HG03342 (cell line): ENCODE data around the gene CHAMP1.
"Not testable (repeated sequence)": the region's sequence is repeated elsewhere in the genome, so short reads cannot be mapped to it uniquely, and the experiment has no call there.

Source experiments
- ATAC-seq: cut with Tn5 transposase; IDR thresholded peaks from one replicate; pipeline ENCODE4 v1.9.1; 2021; ENCODE audit warnings: mild to moderate bottlenecking, moderate library complexity; ENCODE audit not compliant: unreplicated experiment

The CHAMP1 gene

DNA sequence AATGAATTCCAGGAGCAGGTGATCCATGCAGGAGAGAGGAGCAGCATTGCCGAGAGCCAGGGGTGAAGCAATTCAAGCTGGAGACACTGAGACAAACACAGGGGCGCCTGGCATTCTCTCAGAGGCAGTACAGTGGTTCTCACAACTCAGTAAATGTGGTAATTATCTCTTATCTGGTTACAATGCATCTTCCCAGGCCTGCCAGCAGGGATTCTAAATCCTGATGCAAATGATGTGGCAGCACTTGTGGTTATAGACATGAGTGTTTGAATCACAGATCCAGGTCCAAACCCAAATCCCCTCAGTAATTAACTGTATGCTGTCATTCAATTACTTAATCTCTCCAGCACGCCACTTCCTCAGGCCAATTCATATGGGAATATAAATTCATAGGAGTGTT lies 19.6 kb downstream of the CHAMP1 start:
- ATAC-seq: not testable (repeated sequence)

DNA sequence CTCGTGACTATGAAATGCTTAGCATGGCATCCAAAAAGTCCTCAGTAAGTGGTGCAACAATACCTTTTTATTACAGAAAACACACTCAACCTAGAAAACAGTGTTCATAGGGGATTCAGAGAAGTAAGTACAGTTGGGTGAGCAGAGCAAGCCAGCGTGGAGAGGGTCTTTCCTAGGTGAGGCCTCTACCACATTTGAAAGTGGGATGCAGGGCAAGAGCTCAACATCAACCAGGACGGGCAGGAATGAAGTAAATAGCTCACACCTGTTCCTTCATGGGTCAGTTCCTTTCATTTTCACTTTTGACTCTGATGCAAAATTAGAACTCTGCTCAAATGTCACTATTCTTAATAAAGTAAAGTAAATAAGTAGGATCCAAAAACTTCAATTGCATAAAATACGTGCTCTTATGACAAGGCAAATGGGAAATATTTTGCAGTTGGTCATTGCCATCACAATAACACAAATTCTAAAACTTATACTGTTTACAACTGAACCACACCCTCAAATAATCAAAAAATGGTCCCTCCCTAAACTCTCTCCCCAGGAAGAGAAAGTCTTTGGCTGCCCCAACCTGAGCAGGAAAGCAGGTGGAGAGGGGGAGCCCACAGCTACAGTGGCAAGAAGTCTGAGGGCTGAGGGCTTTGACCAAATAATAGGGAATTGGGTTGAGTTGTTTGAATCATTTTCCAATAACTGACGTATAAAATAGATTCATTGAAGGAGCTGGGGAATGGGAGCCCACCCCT lies 20.2 kb downstream of the CHAMP1 start:
- ATAC-seq: no peak

DNA sequence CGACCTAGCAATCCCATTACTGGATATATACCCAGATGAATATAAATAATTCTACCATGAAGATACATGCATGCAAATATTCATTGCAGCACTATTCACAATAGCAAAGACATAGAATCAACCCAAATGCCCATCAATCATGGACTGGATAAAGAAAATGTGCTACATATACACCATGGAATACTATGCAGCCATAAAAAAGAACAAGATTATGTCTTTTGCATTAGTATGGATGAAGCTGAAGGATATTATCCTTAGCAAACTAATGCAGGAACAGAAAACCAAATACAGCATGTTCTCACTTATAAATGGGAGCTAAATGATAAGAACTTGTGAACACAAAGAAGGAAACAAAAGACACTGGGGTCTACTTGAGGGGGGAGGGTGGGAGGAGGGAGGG lies 22.2 kb downstream of the CHAMP1 start:
- ATAC-seq: not testable (repeated sequence)

DNA sequence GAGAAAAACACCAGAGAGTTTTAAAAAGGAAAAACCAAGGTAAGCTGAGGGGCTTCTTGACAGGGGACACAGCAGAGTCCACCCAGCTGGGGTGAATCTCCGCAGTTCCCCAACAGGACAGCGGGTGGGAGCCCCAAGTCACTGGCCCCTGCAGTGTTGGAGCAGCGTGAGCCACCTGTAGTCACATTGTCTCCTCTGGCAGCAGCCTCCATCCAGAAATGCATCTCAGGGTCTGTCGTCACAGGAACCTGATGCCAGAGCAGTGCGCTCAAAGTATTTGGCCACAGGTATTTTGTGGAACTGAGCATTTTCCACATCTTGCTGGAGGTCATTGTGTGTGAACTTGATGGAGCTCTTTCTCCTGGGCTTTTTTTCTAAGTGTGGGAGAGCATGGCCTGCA lies 24.7 kb downstream of the CHAMP1 start:
- ATAC-seq: no peak

DNA sequence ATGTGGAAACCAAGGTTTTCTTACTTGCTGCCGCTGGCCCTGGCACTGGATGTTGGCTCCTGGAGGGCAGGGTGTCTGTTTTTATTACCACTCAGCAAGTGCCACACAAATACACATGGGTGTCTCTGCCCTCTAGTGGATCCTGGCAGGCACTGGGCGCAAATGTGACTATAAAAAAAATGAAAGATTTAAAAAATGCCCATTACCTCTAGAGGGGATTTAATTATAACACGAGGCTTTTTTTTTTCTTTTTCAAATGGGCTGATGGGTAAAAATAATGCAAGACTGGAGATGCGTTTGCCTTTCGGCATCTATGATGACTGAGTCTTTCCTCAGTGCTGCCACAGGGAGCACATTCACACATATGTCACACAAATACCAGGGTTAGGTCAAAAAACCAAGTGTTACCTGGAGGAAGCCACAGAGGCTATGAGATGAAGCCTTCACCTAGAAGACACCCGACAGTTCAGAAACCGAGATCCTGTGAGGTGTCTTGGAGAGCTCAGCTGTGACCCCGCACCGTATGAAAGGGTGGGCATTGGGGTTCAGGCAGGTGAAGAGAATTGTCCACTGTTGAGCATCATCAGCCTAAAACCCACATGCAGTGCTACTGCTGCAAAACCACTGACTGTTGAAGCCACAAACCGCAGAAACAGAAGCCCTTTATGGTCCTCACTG lies 25.7 kb downstream of the CHAMP1 start:
- no peak for ATAC-seq

DNA sequence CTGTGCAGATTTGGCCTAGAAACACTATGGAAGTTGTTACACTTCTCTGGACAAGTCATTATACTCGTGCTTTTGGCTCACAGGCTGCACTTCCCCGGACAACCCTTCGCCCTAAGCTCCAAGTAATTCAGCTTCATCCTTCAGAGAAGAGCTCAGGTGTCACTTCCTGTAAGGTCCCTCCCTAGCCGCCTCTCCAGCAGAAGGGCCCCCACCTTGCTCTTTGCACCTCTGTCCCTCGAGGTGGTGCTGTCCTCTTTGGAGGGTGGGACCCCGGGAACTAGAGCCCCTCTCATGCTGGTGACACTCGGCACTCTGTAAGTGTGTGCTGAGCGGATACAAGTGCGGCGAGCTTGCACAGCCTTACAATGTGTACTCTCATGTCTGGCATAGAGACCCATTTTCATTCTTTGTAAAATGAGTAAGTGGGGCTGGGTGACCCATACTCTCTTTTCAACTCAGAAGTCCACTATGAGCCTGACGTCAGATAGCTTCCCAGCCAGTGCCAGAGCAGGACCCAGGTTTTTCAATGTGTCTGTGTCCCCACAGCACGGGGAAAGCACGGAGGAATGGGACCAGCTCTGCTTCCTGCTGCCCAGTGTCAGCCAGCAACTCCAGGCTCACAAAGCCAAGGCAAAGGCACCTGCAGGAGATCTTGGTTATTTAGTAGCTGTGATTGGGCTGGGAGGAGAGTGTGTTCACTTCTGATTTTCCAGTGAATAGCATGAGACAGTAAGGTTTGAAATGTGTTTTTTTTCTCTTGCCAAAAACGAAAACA lies 26.9 kb downstream of the CHAMP1 start:
- no peak for ATAC-seq

DNA sequence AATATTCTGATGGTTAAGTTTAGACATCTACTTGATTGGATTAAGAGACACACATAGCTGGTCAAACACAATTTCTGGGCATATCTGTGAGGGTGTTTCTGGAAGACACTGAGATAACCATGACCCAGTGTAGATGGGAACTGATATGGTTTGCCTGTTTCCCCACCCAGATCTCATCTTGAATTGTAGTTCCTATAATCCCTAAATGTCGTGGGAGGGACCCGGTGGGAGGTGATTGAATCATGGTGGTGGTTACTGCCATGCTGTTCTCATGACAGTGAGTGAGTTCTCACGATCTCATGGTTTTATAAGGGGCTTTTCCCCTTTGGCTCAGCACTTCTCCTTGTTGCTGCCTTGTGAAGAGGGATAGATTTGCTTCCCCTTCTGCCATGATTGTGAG lies 33.0 kb downstream of the CHAMP1 start:
- not testable (repeated sequence) for ATAC-seq

DNA sequence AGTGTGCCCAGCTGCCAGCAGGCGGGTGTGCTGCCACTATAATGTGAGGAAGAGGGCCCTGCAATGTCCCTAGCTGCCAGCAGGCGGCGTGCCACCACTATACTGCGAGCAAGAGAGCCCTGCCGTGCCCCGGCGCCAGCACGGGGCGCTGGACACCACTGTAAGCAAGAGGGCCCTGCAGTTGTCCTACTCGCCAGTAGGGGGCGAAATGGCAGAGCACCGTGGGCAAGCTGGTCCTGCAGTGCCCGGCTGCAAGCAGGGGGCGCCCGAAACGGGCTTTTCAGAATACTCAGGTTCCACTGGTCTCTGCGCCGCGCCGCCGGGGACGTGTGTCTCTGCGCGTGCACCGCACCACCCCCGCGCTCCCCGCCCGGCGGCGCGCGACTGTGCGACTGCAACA lies 38.5 kb downstream of the CHAMP1 start:
- ATAC-seq: not testable (repeated sequence)

DNA sequence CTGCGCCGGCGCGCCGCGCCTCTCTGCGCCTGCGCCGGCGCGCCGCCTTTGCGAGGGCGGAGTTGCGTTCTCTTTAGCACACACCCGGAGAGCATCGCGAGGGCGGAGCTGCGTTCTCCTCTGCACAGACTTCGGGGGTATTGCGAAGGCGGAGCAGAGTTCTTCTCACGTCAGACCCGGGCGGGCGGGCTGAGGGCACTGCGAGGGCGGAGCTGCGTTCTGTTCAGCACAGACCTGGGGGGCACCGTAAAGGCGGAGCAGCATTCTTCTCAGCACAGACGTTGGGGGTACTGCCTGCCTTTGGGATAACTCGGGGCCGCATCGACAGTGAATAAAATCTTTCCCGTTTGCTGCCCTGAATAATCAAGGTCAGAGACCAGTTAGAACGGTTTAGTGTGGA lies 39.1 kb downstream of the CHAMP1 start:
- ATAC-seq: not testable (repeated sequence)
